GM18498 (cell line): ENCODE data around the gene MST1R.
"Not testable (repeated sequence)": the region's sequence is repeated elsewhere in the genome, so short reads cannot be mapped to it uniquely, and the experiment has no call there.

Source experiments
- ATAC-seq: cut with Tn5 transposase; IDR thresholded peaks from one replicate; pipeline ENCODE4 v1.9.1; 2021; ENCODE audit warnings: mild to moderate bottlenecking, moderate library complexity; ENCODE audit not compliant: unreplicated experiment

MST1R gene

GRCh38 chr3:49912881-49913281, 9.2 kb upstream of the MST1R start:
- no peak for ATAC-seq

DNA sequence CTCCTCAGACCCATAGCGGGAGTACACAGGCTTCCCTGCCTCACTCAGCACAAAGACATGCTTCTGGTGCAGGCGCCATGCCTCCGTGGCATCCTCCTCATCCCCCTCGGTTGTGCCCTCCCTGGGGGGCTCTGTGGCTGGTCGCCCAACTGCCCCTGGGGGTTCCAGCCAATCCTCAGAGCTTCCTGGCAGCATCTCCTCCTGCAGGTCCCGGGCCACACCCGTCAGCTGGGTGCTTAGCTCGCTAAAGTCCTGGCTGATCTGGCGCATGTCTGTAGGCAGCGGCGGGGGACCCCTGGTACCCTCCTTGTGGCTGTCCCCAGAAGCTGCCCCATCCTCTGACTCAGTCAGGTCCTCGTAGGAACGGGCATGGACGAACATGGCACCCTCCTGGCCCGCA, 7.9 kb upstream of the MST1R start:
- no peak for ATAC-seq

GRCh38 chr3:49911124-49911420, 7.4 kb upstream of the MST1R start:
- ATAC-seq: no peak

DNA sequence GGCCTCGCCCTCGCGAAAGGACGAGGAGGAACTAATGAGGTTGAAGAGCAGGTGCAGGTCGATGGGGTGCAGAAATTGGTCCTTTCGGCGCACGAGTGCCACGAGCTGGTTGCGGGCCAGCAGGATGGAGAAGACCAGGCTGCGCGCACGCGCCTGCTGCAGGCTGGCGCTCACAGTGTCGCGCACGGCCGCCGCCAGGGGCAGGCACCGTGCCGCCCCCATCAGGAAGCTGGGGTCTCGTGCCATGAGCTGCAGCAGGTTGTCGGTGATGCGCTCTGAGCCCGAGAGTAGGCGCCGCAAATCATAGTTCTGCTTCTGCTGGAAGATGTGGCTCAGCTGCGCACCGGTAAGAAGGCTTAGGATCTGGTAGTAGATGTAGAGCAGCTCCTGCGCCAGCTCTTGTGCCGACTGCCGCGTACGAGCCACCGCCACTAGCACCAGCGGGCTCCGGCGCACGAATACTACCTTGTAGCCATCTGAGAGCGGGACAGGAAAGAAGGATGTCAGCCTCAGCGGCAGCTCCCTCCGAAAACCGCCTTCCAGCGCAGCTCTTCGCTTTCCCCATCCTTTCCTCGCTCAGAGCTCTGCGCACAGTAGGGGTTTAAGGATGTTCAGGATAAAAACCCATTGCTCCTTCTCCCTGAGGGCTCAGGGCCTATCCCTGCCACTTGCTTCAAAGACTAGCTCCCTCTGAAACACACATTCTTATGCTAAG, 6.9 kb upstream of the MST1R start:
- ATAC-seq: no peak

GRCh38 chr3:49908373-49909199, 4.9 kb upstream of the MST1R start:
- no peak for ATAC-seq

DNA sequence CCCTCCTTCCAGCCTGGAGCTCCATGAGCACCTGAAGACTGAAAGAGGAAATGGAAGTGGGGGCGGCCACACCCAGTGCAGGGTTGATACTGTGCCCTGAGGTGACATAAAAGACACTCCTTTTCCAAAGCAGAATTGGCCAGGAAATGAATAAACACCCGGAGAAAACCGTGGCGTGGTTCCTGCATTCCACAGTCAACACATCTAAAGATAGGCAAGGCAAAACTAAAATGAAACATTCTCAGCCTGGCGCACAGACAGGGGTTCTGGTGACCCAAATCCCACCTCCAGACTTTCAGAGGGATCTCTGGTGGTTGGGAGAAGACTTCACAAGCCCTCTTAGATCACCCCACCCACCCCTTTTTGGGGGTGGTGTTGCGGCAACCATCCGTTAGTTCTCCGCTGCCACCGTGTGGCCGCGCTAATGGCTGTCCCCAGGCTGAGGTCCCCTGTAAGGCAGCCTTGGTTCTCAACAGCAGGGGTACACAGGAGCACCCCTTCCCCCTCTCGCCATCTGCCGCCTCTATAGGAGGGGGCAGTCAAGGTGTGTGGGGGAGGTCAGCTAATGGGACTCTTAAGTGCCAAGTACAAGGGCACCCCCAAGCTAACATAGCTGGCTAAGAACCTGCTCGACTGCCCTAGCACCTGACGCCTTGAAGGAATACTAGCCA, 2.5 kb upstream of the MST1R start:
- ATAC-seq: no peak

DNA sequence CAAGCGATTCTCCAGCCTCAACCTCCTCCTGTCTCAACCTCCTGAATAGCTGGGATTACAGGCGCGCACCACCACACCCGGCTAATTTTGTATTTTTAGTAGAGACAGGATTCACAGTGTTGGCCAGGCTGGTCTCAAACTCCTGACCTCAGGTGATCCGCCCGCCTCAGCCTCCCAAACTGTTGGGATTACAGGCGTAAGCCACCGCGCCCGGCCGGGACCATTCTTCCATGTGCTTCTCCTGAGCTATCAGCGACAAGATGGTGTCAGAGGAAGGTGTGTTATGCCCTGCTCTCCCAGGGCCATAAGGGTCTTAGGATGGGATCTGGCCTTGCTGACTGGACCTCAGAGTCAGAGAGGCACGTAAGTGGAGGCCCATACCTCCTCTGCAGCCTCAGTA, 775 bp upstream of the MST1R start:
- ATAC-seq: not testable (repeated sequence)

DNA sequence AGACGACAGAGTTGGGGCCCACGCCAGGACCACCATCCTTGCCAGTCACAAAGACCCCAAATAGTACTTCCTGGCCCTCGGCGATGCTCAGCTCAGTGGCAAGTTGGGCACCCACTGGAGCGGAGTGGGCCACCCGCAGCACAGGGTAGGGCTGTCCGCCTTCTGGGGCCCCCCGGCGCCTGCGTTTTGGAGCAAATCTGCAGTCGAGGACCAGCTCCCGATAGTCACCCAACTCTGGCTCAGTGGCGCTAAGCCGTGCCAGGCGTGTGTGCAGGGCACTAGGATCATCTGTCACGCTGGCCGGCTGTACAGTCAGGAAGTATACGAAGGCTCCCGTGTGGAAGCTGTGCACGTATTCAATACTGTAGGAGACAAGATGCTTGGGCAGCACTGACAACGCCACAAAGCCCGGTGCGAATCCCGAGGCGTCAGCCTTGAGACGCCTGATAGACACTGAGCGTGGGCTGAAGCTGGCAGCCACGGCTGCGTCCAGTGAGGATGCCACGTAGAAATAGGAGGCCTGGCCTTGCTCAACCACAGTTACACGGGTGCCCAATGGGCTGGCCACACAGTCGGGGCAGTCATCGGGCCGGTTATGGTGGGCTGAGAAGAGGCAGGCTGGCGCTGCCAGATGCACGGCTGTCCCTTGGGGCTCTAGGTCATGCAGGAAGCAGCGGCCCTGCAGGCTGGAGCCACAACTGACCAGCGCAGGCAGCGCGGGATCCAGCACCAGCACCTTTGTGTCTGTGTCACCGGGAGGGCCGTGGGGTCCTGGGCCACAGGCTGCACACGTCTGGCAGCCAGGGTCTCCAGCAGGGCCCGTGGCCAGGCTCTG, 945 bp downstream of the MST1R start:
- ATAC-seq: no peak

DNA sequence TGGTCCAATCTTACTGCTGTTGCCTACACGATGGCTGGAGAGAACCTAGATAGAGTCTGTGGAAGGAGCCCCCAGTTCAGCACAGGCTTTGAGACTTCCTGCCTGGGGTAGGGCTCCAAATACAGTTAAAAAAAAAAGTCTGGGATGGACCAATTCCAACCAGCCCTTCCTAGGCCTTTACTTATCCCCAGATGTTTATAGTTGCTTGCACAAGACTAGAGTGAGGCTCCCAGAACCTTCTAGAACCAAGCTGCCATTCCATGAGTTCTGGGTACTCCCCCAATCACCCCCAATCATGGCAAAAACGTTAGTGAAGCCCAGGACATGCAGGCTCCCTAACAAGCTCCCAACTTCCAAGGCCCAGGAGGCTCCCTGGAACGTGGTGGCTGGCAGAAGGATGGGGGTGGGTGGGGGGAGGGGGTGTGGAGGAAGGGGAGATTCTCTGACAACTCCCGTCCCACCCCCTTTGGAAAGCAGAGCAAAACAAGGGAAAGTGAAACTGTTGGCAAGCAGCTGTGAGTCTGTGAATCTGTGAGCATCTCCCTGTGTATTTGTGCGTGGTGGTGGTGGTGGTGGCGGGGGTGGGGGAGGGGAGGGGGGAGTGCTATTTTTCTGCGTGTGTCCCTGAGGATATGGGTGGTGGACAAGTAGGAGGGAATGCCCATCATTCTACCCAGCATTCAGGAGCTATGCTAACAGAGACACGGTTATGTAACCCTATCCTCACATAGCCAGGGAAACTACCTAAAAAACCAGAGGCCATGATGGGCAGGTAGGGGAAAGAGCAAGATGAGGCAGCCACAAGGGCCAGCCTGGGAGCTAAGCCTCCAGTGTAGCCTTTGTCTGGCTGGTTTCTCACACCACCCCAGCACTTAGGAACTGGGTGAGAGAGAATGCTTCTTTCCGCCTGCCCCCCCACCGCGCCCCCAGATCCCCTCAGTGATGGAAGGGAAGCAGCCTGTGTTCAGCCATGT, 2.0 kb downstream of the MST1R start:
- no peak for ATAC-seq

DNA sequence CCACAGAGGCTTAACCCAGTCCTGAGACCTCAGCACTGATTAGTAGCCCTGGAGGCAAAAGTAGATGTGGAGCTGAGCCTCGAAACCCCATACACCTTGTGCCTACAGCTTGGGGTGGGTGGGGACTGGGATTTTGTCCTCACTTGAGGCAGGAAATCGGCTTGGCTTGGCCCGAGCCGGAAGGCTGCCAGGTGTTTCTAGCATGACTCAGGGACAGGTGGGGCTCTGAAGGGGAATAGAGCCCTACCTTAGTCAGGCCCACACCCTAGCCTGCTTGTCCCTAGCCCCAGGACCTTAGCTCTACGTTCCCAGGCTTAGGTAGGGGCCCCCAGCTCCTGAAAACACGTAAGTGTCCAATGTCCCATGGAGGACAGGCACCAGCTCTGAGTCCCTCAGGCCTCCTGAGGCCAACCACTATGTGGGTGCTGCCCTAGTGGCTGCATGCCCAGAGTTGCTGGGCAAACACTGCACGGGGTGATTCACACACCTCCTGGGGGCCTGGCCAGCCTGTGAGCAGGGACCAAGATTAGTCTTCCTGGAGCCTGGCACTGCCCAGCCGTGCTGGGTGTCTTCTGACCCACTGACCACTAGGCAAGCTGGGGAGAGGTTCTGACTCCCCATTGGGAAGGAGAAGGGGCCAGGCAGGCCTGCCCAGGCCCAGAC, 3.1 kb downstream of the MST1R start:
- no peak for ATAC-seq

DNA sequence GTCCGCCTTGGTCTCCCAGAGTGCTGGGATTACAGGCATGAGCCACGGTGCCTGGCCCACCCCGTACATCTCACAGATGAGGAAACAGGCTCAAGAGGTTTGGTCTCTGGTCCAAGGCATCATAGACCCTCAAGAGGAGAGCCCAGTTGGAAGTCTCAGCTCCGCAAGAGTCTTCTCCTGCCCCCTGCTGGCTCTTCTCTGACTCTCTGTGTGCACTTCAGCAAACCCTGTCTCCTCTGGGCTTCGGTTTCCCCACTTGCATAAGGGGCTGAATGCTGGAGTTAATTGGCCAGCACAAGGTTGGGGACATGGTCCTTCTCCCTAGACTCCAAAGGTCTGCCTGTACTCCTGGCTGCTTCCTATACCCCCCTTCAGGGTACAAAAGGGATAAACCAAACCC, 3.9 kb downstream of the MST1R start:
- ATAC-seq: no peak

- ATAC-seq: no peak
Measured at GRCh38 chr3:49898991-49899390, 4.7 kb downstream of the MST1R start.

GRCh38 chr3:49896345-49896744, 7.3 kb downstream of the MST1R start:
- ATAC-seq: no peak

DNA sequence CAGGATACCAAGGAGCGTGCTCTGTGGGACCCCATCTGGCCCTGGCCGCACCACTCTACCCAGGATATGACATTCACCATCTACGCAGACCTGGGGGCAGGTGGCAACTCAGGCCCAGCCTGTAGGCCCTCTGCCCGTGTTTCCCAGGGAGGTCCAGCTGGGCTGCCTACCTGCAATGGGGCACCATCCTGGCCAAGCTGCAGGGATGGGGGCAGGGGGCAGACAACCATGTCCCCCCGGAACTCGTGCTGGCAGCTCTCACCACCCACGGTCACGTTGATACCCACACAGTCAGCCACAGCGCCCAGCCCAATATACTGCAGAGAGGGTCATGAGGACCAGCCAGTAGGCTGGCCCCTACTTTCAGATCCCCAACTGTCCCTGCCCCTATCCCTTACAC, 7.9 kb downstream of the MST1R start:
- no peak for ATAC-seq

GRCh38 chr3:49889296-49889695, 14.4 kb downstream of the MST1R start:
- ATAC-seq: no peak

- ATAC-seq: no peak
Measured at GRCh38 chr3:49886922-49887265, 16.8 kb downstream of the MST1R start.

DNA sequence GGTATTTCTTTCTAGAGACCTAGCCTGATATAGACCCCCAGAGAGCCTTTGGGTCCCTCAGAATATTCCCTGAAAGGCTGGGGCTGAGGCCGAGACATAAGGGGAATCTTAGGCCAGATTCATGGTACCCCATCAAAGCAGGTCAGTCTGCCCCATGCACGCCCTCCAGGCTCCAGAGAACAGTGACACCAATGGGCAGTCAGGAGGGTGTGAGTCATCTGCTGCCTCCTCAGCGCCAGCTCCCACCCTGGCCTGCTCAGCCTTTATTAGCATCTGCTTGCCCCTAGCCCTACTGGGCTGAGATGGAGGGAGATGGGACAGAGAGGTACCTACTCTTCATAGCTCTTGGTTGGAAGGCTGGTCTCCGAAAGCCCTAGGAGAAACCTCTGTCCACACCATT, 19.7 kb downstream of the MST1R start:
- ATAC-seq: no peak

DNA sequence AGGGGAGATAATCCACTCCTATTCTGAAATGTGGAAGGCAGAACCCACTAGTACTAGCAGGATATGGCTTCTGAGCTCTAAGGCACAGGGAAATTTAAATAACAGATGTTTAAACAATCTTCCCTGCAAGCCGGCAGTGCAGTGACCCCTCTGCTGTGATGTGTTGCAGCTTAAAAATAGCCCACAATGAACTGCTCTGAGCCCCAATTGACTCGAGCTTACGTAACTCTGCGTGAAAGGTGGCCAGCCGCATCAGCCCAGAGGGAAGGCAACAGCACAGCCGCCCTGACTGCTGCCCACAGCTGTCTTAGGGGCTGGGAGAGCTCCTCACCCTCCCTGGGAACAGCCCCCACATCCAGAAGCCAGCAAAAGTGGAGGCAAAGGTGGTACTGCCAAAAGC, 21.5 kb downstream of the MST1R start:
- no peak for ATAC-seq

DNA sequence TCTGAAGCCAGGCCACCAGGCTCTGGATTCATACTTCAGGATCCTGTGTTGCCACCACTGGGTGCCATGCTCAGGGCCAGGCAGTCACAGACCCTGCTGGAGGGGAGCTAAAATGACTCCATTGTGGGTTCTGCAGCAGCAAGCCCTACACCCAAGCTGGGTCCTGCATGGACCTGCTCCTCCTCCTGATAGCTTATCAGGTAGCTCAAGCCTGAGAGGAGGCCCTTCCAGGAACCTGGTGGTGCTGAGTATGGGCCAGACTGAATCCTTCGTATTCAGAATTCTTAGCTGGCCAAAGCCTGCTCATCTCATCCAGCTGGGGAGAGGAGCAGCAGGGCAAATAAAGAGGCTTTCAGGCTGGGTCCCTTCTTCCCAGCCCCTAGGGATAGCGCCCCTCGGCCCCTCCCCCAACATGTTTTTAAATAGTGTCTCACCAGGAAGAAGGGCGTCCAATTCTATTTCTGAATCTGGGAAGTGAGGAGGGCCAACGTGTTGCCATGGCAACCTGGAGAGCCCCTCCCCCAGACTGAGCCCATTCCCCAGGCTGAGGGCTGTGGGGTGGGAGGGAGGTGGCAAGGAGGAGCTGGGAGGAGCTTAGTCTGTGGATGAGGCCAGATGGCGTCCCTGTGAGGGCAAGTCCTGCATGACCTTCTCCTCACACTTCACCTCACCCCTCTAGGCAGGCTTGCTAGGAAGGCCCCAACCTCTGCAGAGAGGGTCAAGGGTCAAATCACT, 22.9 kb downstream of the MST1R start:
- ATAC-seq: no peak
